B cell (primary cell): Measurements from ENCODE around the gene JPH2.

Experiments
- EZH2 ChIP-seq: IDR thresholded peaks from 2 replicates; pipeline ENCODE4 v1.6.1; 2012; ENCODE audit warnings: borderline replicate concordance, low read depth, mild to moderate bottlenecking, moderate library complexity, low read length; ENCODE audit not compliant: insufficient read depth, poor library complexity, severe bottlenecking
- TF ChIP-seq, protein P1 (sequence below): fragments of 200-600 bp; IDR thresholded peaks from one replicate; pipeline ENCODE4 v1.8.0; 2022; ENCODE audit warnings: antibody characterized with exemption, mild to moderate bottlenecking

DNA sequence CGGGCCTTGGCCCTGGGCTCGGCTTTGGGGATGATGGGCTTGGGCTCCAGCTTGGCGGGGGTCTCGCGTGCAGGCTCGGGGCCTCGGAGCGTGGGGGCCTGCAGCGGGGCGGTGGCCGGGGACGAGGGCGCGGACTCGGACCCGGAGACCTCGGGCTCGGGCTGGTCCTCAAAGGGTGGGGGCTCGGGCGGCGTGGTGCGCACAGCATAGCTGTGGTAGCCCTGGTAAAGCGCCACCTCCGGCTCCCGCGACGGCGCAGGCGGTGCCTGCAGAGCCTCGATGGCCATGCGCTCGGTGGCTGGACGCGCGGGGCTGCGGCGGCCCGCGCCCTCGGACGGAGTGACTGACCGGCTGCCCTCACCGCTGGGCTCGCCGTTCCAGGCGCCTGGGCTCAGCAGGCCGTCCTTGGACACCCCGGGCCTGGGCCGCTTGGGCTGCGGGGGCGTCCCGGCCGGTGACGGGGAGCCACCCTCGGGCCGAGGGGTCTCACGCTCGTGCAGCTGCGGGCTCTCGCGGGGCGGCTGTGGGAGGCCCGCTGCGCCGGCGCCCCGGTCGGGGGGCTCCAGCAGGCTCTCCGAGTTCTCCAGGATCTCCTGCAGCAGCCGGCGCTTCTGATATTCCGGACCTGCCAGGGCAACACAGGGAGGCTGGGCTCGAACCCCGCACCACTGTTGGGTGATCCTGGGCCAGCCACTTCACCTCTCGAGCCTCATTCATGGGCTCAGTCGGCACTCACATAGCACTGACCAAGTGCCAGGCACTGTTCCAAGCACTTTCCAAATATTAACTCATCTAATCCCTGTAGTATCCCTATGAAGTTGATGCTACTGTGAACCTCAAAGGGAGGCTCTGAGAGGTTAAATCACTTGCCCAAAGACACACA is 71.0 kb downstream of the JPH2 start:
- TF ChIP-seq, protein P1, sequence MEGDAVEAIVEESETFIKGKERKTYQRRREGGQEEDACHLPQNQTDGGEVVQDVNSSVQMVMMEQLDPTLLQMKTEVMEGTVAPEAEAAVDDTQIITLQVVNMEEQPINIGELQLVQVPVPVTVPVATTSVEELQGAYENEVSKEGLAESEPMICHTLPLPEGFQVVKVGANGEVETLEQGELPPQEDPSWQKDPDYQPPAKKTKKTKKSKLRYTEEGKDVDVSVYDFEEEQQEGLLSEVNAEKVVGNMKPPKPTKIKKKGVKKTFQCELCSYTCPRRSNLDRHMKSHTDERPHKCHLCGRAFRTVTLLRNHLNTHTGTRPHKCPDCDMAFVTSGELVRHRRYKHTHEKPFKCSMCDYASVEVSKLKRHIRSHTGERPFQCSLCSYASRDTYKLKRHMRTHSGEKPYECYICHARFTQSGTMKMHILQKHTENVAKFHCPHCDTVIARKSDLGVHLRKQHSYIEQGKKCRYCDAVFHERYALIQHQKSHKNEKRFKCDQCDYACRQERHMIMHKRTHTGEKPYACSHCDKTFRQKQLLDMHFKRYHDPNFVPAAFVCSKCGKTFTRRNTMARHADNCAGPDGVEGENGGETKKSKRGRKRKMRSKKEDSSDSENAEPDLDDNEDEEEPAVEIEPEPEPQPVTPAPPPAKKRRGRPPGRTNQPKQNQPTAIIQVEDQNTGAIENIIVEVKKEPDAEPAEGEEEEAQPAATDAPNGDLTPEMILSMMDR = no peak
- TF ChIP-seq EZH2 = no peak
